GM12864 (cell line): ENCODE measurements around the gene BCOR.

ENCODE experiments used
- DNase-seq: peaks from one replicate; pipeline ENCODE4 v3.0.0-alpha.2; 2011; ENCODE audit warnings: low read depth
- H3K4me3 ChIP-seq: 2 replicates; pipeline ENCODE4 v1.5.1; 2011; ENCODE audit warnings: mild to moderate bottlenecking, low read depth, low read length, control low read depth
- CTCF ChIP-seq: IDR thresholded peaks from 2 replicates; pipeline ENCODE4 v1.5.1; 2011; ENCODE audit warnings: low read depth, mild to moderate bottlenecking, moderate library complexity, low read length, control low read depth, inconsistent platforms; ENCODE audit errors: missing control alignments

The BCOR gene

GRCh38 chrX:40008791-40009461, 88.8 kb downstream of the BCOR start:
- H3K4me3 ChIP-seq = no peak overlapping the region; the same call in none of the 2 replicates
- DNase-seq = no peak
- no peak for TF ChIP-seq CTCF

- no peak for DNase-seq
- H3K4me3 ChIP-seq = no peak overlapping the region
- TF ChIP-seq CTCF = no peak
These were observed 89.7 kb downstream of the BCOR start for GRCh38 chrX:40007756-40008705.

GRCh38 chrX:40007131-40007755, 90.5 kb downstream of the BCOR start:
- TF ChIP-seq CTCF = no peak
- no peak overlapping the region for H3K4me3 ChIP-seq
- DNase-seq = no peak

- peak; percentile 6 for TF ChIP-seq CTCF
- no peak overlapping the region for H3K4me3 ChIP-seq
- DNase-seq = no peak
These were observed 91.4 kb downstream of the BCOR start for GRCh38 chrX:40006106-40007017.

GRCh38 chrX:40005292-40006011, 92.3 kb downstream of the BCOR start:
- TF ChIP-seq CTCF = no peak
- no peak overlapping the region for H3K4me3 ChIP-seq
- no peak for DNase-seq

- TF ChIP-seq CTCF = no peak
- no peak for DNase-seq
- no peak overlapping the region for H3K4me3 ChIP-seq
These were observed 92.9 kb downstream of the BCOR start for GRCh38 chrX:40004921-40005291.
